Common myeloid progenitor, CD34-positive (primary cell): ENCODE data around the gene RNF13.
"Not testable (repeated sequence)": the region's sequence is repeated elsewhere in the genome, so short reads cannot be mapped to it uniquely, and the experiment has no call there.

Experiments used
- CTCF ChIA-PET: fragments of 350-600 bp; sonication (Branson Sonifier 250); formaldehyde crosslinking; loops from one replicate; lab custom pipeline; 2021; ENCODE audit warnings: antibody characterized with exemption; lab: Charles Lee
- POLR2A ChIA-PET: fragments of 350-600 bp; sonication (Branson Sonifier 250); formaldehyde crosslinking; loops from one replicate; lab custom pipeline; 2021; ENCODE audit warnings: antibody characterized with exemption; lab: Charles Lee
- DNase-seq, 3 donors: peaks; one replicate each; pipeline versions ENCODE4 v3.0.0 to v3.0.0-alpha.2; 2013
- H3K27ac ChIP-seq, 2 experiments: 1 replicate in 1 of 2; 2 replicates in 1 of 2; pipeline ENCODE4 v1.7.0; 2013; ENCODE audit warnings: inconsistent platforms in 2 of 2, low read length in 2 of 2, mild to moderate bottlenecking in 2 of 2, low read depth in 1 of 2, moderate library complexity in 1 of 2; ENCODE audit not compliant: severe bottlenecking in 2 of 2, insufficient read depth in 1 of 2, poor library complexity in 1 of 2
- H3K27me3 ChIP-seq, 5 experiments: replicated peaks in 2 of 5; 1 replicate in 3 of 5; 2 replicates in 2 of 5; pipeline versions ENCODE4 v1.6.1 to v1.7.0; 2013; ENCODE audit warnings: low read length in 4 of 5, mild to moderate bottlenecking in 2 of 5, moderate library complexity in 2 of 5, inconsistent platforms in 1 of 5; ENCODE audit not compliant: insufficient read depth in 5 of 5, control insufficient read depth in 4 of 5
- H3K36me3 ChIP-seq, 4 experiments: 1 replicate in 2 of 4; 2 replicates in 2 of 4; pipeline versions ENCODE4 v1.6.1 to v1.7.0; 2013; ENCODE audit warnings: low read length in 3 of 4, control low read depth in 1 of 4, mild to moderate bottlenecking in 1 of 4; ENCODE audit not compliant: control insufficient read depth in 4 of 4, insufficient read depth in 4 of 4
- H3K4me1 ChIP-seq, 4 experiments: 1 replicate in 3 of 4; 2 replicates in 1 of 4; pipeline versions ENCODE4 v1.6.1 to v1.7.1; 2013; ENCODE audit warnings: low read length in 3 of 4, mild to moderate bottlenecking in 3 of 4, control low read depth in 1 of 4, inconsistent platforms in 1 of 4, moderate library complexity in 1 of 4; ENCODE audit not compliant: control insufficient read depth in 4 of 4, insufficient read depth in 4 of 4; ENCODE audit errors: control extremely low read depth in 1 of 4
- H3K4me3 ChIP-seq, 7 experiments: 1 replicate in 4 of 7; 2 replicates in 3 of 7; pipeline versions ENCODE4 v1.5.1 to v1.7.0; 2013; ENCODE audit warnings: mild to moderate bottlenecking in 7 of 7, low read length in 6 of 7, moderate library complexity in 6 of 7, inconsistent platforms in 2 of 7, low read depth in 2 of 7, control low read depth in 1 of 7; ENCODE audit not compliant: insufficient read depth in 4 of 7, control insufficient read depth in 1 of 7; ENCODE audit errors: extremely low read depth in 1 of 7
- H3K9me3 ChIP-seq, 5 experiments: 1 replicate in 4 of 5; 2 replicates in 1 of 5; pipeline versions ENCODE4 v1.6.1 to v1.7.1; 2013; ENCODE audit warnings: low read length in 4 of 5, mild to moderate bottlenecking in 2 of 5, inconsistent platforms in 1 of 5, low read depth in 1 of 5, moderate library complexity in 1 of 5; ENCODE audit not compliant: control insufficient read depth in 4 of 5, insufficient read depth in 2 of 5; ENCODE audit errors: control extremely low read depth in 1 of 5
- WGBS: methylation state at CpG from one replicate; pipeline ENCODE4 v1.1.5; 2013; ENCODE audit not compliant: insufficient coverage; 5-methylcytosine and 5-hydroxymethylcytosine counted together

Gene RNF13

DNA sequence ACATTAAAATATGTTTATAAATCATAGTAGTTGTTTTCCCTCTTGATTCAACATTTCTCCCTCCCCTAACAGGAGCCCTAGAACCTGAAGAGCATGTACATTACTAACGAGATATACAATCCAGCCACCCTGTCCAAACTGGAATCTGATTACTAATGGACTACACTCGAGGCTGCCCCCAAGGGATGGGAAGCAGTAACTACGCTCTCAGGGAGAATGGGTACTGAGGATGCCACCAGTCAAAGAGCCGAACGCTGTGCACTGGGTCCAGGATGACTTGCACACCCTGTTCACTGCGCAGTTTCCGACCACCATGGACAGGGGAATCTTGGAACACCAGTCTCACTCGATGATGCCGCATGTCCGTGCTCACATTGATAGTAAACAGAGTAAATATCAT, 169.0 kb downstream of the RNF13 start:
- H3K9me3 ChIP-seq, POLR2A ChIA-PET, H3K4me3 ChIP-seq, H3K27me3 ChIP-seq, H3K4me1 ChIP-seq, H3K36me3 ChIP-seq, DNase-seq, H3K27ac ChIP-seq: not testable (repeated sequence)
- CTCF ChIA-PET = interaction anchor here (0.6 to 0.7 kb wide), 2 partner anchors 127 to 190 kb away, joined by 3 read pairs; no protein-coding TSS in a partner anchor
- WGBS = no CpG with 5 or more reads among the region's 10 CpGs

DNA sequence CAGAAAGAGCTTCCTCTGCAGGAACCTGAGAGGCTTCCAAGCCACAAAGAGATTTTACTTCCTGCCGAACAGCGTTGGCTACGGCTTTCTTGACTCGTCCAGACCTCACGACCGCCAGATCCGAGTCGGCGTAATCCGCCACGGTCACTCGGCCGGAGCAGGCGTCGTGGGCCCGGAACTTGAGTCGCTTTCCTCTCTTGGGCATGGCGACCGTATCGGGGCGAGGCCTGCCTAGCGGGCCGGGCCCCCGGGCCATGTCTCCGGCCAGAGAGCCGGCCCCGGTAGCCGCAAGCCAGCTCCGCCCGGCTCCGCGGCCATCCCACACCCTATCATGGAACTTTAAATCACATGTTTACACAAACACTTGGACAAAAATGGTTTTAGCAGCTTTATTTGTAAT, 170.0 kb downstream of the RNF13 start:
- H3K27ac ChIP-seq, POLR2A ChIA-PET, H3K27me3 ChIP-seq, H3K4me1 ChIP-seq, H3K9me3 ChIP-seq, H3K36me3 ChIP-seq, H3K4me3 ChIP-seq, DNase-seq, CTCF ChIA-PET: not testable (repeated sequence)
- WGBS = 96% methylated on average over 17 of the region's 32 CpGs

DNA sequence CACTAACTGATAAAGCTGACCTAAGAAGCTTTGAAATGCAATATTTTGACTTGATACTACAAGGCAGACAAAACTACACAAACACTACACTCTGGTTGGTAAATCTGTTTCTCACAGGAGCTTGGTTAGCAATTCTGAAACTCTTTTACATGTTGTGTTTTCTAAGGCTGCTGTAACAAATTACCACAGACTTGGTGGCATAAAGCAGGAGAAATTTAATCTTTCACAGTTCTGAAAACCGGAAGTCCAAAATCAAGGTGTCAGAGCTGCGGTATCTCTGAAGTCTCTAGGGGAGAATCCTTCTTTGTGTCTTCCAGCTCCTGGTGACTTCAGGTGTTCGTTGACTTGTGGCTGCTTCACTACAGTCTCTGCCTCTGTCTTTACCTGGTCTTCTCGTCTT, 170.6 kb downstream of the RNF13 start:
- POLR2A ChIA-PET = no interaction called here
- CTCF ChIA-PET = interaction anchor here (0.6 kb wide), 1 partner anchor 517 kb away, joined by 3 read pairs; no protein-coding TSS in a partner anchor
- 95% methylated on average over 4 of the region's 4 CpGs for WGBS

DNA sequence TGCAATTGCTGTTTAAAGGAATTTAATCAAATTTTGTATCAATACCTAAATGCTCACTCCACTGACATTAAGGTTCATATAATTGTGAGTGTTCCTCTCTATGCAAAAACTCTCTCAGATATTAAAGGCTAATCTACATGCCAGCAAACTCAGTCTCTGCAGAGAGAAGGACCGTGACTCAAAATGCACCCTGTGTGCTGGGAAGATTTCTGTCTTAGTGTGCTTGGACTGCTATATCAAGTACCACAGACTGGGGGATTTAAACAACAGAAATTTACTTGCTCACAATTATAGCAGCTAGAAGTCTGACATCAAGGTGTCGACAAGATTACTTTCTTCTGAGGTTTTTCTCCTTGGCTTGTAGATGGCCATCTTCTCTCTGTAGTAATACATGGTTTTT, 176.3 kb downstream of the RNF13 start:
- POLR2A ChIA-PET = no interaction called here
- CTCF ChIA-PET = no interaction called here
- no peak for DNase-seq
- 100% methylated on average over 1 of the region's 2 CpGs for WGBS
- H3K36me3 ChIP-seq = no peaks in the 10 kb centered on the region
- peaks cover 0 to 10% (median 0%) of the 10 kb centered on the region in 5 experiments for H3K9me3 ChIP-seq
- H3K27me3 ChIP-seq = no peaks in the 10 kb centered on the region
- no peaks in the 10 kb centered on the region for H3K4me1 ChIP-seq
- H3K27ac ChIP-seq = no peak overlapping the region
- H3K4me3 ChIP-seq = no peak overlapping the region

More for the DNA sequence above, 170.6 kb downstream of the RNF13 start:
- Histone ChIP-seq H3K27ac (no peak overlapping the region), H3K36me3 (no peaks in the 10 kb centered on the region), H3K27me3 (no peaks in the 10 kb centered on the region), H3K4me3 (no peak overlapping the region), H3K4me1 (no peaks in the 10 kb centered on the region), H3K9me3 (peaks cover 0 to 6% (median 3%) of the 10 kb centered on the region in 5 experiments)
- DNase-seq = no peak

DNA sequence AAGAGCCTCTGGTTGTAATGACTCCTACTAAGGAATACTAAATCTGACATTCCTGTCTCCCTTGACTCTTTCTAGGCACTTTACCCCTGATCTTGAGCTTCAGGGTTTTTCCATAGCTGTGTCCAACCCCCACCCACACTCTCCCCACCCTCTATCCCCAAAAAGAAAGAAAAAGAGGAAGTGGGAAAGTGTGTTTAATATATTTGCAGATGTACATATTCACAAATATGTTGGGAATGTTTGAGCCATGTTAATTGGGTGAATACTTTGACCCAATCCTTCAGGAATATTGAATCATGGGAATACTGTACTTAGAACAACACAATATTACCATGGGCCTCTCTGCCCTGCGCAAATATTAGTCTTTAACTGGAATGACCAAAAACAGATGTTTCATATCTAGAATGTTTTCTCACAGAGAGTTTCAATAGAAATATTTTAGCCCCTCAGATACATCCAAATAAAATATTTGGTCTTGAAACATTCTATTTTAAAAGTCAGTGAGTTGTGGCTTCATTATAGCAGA, 177.5 kb downstream of the RNF13 start:
- no peaks in the 10 kb centered on the region for H3K36me3 ChIP-seq
- CTCF ChIA-PET = no interaction called here
- H3K4me3 ChIP-seq = no peak overlapping the region
- POLR2A ChIA-PET = interaction anchor here (0.6 kb wide), 1 partner anchor 316 kb away, joined by 5 read pairs; no protein-coding TSS in a partner anchor
- no peak overlapping the region for H3K27ac ChIP-seq
- H3K4me1 ChIP-seq = no peaks in the 10 kb centered on the region
- H3K9me3 ChIP-seq = peaks cover 0 to 20% (median 6%) of the 10 kb centered on the region in 5 experiments
- no CpG with 5 or more reads among the region's 1 CpG for WGBS
- DNase-seq = no peak
- no peaks in the 10 kb centered on the region for H3K27me3 ChIP-seq

DNA sequence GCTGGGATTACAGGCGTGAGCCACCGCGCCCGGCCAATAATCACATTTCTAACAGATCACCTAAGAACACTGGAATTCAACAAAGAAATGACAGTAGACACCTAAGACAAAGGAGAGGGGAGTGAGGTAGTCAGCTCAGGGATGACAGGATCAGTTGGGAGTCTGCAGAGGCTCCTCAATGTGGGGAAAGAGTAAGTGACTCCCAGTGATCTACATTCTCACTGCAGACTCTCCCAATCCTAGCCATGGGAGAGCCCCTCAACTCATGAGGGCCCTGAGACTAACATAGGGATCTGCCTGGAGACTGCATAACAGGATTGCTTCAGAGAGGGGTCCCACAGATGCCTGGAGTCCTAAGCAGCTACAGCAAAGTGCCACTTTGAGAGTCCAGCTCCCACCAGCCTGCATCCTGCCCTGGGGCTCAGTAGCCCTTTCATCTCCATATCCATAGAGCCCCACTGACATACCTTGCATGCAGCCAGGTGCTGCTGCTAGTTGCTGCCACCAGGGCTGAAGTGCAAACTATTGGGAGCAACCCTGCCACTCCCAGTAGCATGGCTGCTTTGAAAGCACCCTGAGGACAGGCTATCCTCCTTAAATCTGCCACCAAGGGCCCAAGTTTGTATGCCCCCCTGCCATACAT, 179.5 kb downstream of the RNF13 start:
- H3K27me3 ChIP-seq = no peaks in the 10 kb centered on the region
- H3K36me3 ChIP-seq = no peaks in the 10 kb centered on the region
- WGBS = no CpG with 5 or more reads among the region's 4 CpGs
- DNase-seq = no peak
- H3K4me3 ChIP-seq = no peak overlapping the region
- ChIA-PET POLR2A (no interaction called here), CTCF (no interaction called here)
- H3K4me1 ChIP-seq = no peaks in the 10 kb centered on the region
- H3K27ac ChIP-seq = no peak overlapping the region
- H3K9me3 ChIP-seq = peaks cover 0 to 22% (median 6%) of the 10 kb centered on the region in 5 experiments

DNA sequence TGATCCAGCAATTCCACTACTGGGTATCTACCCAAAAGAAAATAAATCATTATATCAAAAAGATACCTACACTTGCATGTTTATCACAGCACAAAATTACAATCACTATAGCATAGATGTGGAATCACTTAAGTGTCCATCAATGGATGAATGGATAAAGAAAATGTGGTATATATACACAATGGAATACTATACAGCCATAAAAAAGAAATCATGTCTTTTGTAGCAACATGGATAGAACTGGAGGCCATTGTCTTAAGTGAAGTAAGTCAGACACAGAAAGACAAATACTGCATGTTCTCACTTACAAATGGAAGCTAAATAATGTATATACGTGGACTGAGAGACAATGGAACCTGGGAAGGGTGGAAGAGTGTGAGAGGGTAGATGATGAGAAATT, 185.9 kb downstream of the RNF13 start:
- no CpG with 5 or more reads among the region's 1 CpG for WGBS

More for the DNA sequence above, 185.9 kb downstream of the RNF13 start:
- ChIA-PET CTCF (interaction anchor here (1.9 kb wide), 1 partner anchor 12 kb away, joined by 4 read pairs; no protein-coding TSS in a partner anchor), POLR2A (no interaction called here)
- Histone ChIP-seq H3K4me1 (no peaks in the 10 kb centered on the region), H3K27ac (no peak overlapping the region), H3K4me3 (no peak overlapping the region), H3K9me3 (peaks cover 0 to 12% (median 5%) of the 10 kb centered on the region in 5 experiments), H3K36me3 (no peaks in the 10 kb centered on the region), H3K27me3 (no peaks in the 10 kb centered on the region)
- DNase-seq = no peak
